A204.1 (cell line): Measurements from ENCODE around the gene SHLD1.

Experiments
- FAIRE-seq: peaks from 2 replicates; lab custom pipeline; 2012; peaks lifted over from hg19 to GRCh38; lab: Jason Lieb, UNC

The SHLD1 gene

GRCh38 chr20:5820738-5821137 lies 70.5 kb downstream of the SHLD1 start:
- no peak for FAIRE-seq

- no peak for FAIRE-seq
Measured at GRCh38 chr20:5821627-5822215, 71.5 kb downstream of the SHLD1 start.

DNA sequence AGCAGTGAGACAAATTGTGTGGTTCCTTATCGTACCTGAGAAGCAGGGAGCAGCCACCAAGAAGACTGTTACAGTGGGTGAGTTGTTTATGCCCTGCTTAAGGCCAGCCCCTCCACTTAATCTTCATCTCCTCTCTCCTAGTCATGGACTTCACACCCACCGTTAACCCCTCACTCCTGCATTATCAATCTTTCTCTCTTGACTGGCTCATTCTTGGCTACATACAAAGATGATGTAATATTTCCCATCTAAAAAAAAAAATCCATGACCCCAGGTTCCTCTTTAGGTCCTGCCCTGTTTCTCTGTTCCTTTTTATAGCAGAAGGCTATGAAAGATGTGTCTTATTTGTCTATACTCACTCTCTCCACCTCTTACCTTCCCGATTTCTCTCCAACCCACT lies 72.4 kb downstream of the SHLD1 start:
- FAIRE-seq: no peak

DNA sequence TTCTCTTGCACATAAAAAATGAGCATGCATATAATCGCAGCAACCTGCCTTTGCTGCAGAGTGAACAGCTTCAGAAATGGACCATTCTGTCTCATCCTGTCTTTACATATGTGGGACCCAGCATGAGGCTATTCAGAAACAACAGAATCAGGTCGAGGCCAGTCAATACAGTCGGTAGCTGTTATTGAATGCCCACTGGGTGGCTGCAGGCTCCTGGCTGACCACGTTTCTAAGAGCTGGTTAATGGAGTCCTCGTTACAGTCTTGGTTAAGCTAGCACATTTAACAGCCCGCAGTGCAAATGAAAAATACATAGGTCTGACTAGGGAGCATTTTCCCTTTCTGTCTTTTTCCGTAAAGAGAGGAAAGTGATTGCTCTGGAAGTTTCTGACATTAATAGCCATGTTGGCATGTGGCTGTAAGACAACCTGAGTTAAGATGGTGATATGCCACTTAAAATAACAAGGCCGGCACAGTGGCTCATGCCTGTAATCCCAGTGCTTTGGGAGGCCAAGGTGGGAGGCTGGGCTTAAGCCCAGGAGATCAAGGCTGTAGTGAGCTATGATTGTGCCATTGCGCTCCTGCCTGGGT lies 75.0 kb downstream of the SHLD1 start:
- FAIRE-seq: no peak

- no peak for FAIRE-seq
Measured at GRCh38 chr20:5827098-5827853, 77.1 kb downstream of the SHLD1 start.

DNA sequence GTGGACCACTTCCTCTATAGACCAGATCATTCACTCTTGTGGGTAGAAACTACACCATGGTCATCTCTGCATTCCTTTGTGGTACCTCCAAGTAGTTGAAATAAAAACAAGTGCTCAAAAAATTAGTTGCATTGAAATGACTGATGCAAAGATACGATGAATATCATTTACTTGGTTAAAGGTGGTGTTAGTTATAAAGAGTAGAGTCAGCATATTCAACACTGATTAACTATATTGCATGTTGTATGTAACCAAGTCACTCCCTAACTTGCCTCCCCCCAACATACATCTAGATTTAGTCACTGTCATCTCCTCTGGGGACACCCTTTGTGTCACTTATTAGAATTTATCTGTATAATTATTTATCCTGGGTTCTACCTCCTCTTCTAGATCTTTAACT lies 77.7 kb downstream of the SHLD1 start:
- no peak for FAIRE-seq

DNA sequence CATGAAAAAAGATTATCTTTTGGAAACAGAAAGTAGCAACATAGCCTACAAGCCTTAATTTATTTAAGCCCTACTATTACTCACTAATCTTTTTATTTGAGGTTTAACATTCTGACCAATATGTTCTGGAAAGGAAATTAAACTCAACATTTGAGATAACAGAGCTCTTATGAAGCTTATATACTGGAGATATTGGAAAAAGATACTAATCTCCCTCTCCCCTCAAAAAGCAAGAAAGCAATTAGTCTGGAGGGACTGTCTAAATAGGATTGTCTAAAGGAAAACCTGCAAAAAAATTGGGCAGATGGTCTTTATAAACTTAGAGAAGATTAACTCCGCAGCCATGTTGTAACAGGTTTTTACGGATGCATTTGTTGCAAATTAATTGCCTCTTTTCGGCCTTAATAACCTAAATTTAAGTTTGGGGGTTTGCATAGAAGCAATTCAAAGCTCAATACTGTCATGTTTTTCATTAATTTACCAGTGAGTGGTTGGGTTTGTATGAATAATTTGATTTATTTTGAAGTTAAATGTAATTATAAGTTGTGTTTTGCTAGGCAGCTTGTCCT lies 79.1 kb downstream of the SHLD1 start:
- no peak for FAIRE-seq

- FAIRE-seq: no peak
Measured at GRCh38 chr20:5831539-5832237, 81.5 kb downstream of the SHLD1 start.

- no peak for FAIRE-seq
Measured at GRCh38 chr20:5833309-5833941, 83.2 kb downstream of the SHLD1 start.

DNA sequence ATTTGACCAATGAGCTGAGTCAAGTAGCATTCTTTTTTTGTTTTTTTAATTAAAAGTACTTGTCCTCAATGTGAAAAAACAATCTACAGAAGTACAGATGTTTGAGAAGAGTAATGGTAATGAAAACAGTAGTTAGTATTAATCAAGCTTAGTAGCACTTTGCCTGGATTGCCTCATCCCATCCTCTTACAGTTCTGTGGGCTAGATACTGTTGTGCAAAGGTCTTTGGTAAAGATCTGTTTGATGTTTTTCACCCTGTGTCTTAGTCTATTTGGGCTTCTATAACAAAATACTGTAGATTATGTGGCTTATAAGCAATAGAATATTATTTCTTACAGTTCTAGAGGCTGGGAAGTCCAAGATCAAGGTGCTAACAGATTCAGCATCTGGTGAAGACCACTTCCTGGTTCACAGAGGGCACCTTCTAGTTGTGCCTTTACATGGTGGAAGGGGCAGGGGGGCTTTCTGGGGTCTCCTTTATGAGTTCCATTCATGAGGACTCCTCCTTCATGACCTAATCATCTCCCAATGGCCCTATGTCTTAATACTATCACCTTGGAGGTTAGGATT lies 84.3 kb downstream of the SHLD1 start:
- FAIRE-seq: no peak

GRCh38 chr20:5835321-5835821 lies 85.2 kb downstream of the SHLD1 start:
- no peak for FAIRE-seq

GRCh38 chr20:5835871-5836270 lies 85.7 kb downstream of the SHLD1 start:
- no peak for FAIRE-seq

GRCh38 chr20:5836569-5836968 lies 86.4 kb downstream of the SHLD1 start:
- no peak for FAIRE-seq

GRCh38 chr20:5840411-5841002 lies 90.3 kb downstream of the SHLD1 start:
- FAIRE-seq: no peak

GRCh38 chr20:5841522-5841921 lies 91.3 kb downstream of the SHLD1 start:
- FAIRE-seq: no peak

DNA sequence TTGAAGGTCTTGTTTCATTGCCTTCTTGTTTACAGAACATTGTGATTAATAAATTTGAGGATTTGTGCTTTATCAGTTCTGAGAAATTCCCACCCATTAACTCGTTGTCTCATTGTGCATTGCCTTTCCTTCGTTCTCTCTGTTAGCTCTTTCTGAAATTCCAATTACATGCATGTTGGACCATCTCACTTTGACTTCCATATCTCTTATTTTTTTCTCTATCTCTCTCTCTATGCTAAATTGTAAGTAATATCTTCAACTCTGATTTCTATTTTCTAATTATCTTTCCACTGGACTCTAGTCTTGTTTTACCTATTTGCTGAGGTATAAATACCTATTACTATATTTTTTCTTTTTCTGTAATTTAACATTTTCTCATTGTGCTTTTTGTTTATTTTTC lies 92.3 kb downstream of the SHLD1 start:
- no peak for FAIRE-seq

GRCh38 chr20:5843054-5843592 lies 92.9 kb downstream of the SHLD1 start:
- no peak for FAIRE-seq

DNA sequence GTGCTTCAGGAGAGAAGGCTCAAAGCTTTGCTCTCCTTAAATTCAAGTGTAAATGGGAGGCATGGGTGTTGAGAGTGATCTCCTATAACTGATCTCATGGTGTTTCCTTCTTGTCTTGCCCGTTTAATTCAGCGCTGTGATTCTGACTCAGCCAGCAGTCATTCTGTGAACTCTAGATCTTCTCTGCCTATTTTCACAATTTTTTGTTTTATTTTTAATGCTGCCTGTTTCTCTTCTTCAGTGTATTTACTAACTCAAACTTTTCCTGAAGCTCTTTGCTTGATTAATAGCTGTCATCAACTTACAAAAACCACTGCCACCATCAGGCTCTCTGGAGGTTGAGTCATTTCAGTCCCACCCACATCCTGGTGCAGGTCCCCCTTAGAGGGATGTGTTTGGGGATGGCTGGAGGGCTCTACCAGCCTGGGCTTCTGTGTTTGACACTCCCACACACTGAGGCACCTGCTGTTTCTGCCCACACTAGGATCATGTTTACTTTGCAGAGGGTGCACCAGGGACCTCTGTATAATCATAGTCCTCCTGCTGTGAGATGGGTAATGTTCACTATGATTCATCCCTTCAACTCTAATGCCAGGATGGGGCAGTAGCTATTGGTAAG lies 94.0 kb downstream of the SHLD1 start:
- no peak for FAIRE-seq

GRCh38 chr20:5845681-5846615 lies 95.7 kb downstream of the SHLD1 start:
- FAIRE-seq: no peak
